ENCODE measurements around the gene SLC17A8.

DNA sequence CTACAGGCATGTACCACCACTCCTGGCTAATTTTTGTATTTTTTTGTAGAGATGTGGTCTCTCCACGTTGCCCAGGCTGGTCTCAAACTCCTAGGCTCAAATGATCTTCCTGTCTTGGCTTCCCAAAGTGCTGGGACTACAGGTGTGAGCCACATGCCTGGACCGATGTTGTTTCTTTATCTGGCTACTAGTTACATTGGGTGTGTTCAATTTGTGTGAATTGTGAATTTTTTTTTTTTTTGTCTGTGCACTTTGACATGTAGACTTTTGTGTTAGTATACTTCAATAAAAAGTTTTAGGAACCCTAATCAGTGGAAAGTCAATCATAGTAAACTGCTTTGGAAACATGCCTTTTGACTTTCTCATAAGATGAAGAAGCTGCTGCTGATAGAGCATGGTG is 24.0 kb upstream of the SLC17A8 start:
- TF ChIP-seq ZNF837 (tag by site-specific recombination; IDR thresholded peaks at IDR 0.05), result no peak
- TF ChIP-seq ZNF24 (tag by site-specific recombination; IDR thresholded peaks at IDR 0.05), result no peak
- TF ChIP-seq, protein P1, sequence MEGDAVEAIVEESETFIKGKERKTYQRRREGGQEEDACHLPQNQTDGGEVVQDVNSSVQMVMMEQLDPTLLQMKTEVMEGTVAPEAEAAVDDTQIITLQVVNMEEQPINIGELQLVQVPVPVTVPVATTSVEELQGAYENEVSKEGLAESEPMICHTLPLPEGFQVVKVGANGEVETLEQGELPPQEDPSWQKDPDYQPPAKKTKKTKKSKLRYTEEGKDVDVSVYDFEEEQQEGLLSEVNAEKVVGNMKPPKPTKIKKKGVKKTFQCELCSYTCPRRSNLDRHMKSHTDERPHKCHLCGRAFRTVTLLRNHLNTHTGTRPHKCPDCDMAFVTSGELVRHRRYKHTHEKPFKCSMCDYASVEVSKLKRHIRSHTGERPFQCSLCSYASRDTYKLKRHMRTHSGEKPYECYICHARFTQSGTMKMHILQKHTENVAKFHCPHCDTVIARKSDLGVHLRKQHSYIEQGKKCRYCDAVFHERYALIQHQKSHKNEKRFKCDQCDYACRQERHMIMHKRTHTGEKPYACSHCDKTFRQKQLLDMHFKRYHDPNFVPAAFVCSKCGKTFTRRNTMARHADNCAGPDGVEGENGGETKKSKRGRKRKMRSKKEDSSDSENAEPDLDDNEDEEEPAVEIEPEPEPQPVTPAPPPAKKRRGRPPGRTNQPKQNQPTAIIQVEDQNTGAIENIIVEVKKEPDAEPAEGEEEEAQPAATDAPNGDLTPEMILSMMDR (tag by site-specific recombination; IDR thresholded peaks at IDR 0.05), result no peak
- TF ChIP-seq BCL11A (tag by site-specific recombination; IDR thresholded peaks at IDR 0.05; ENCODE audit: low read depth), result no peak
- TF ChIP-seq, protein P2, sequence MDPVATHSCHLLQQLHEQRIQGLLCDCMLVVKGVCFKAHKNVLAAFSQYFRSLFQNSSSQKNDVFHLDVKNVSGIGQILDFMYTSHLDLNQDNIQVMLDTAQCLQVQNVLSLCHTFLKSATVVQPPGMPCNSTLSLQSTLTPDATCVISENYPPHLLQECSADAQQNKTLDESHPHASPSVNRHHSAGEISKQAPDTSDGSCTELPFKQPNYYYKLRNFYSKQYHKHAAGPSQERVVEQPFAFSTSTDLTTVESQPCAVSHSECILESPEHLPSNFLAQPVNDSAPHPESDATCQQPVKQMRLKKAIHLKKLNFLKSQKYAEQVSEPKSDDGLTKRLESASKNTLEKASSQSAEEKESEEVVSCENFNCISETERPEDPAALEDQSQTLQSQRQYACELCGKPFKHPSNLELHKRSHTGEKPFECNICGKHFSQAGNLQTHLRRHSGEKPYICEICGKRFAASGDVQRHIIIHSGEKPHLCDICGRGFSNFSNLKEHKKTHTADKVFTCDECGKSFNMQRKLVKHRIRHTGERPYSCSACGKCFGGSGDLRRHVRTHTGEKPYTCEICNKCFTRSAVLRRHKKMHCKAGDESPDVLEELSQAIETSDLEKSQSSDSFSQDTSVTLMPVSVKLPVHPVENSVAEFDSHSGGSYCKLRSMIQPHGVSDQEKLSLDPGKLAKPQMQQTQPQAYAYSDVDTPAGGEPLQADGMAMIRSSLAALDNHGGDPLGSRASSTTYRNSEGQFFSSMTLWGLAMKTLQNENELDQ (tag by site-specific recombination; IDR thresholded peaks at IDR 0.05; ENCODE audit: low read depth), result no peak
- TF ChIP-seq ZNF785 (tag by site-specific recombination; IDR thresholded peaks at IDR 0.05), result no peak
